ENCODE measurements around the gene IDUA.
"Not testable (repeated sequence)": the region's sequence is repeated elsewhere in the genome, so short reads cannot be mapped to it uniquely, and the experiment has no call there.

Gene IDUA

DNA sequence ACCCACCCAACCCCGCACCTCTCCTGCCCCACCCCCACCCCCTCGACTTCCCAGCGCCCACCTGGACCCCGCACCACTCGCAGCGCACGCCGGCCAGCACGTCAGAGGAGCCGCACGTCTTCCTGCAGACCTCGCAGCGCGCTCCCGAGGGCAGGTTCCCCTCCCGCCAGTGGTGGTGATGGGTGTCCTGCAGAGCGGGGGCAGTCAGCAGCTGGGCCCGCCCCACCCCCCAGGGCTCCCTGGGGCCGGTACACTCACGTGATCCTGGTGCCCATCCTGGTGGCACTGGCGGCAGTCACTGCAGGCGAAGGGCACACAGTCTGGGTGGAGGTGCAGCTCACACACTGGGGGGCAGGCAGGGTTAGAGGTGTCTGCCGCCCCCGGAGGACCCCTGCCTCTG is 18.6 kb upstream of the IDUA start:
- no peak for DNase-seq

DNA sequence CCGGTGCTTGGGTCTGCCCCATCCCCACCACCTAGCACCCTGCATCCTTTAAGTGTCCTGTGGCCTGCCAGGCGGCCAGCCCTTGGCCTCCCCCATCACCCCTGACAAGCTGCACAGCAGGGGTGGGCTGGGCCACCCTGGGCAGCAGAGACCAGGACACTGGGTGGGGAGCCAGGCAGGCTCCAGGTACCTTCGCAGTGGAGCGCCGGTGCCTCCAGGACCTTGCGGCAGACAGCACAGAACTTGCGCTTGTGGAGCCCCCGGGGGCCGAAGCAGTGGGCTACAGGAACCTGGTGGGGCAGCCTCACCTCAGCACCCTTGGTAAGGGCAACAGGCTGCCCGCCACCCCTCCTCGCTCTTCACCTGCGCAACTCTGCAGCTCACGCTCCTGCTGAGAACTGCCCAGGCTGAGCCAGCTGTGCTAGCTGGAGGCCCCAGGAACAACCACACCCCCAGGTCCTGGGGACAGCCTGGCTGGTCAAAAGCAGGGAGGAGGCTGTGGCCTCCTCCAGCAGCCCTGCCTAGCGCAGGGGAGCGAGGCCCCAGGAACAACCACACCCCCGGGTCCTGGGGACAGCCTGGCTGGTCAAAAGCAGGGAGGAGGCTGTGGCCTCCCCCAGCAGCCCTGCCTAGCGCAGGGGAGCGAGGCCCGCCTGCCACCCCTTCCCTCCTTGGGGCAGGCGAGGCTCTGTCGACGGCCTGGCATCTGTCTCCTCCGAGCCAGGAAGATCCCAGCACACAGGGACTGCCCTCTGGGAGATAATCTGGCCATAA is 18.0 kb upstream of the IDUA start:
- no peak for DNase-seq

DNA sequence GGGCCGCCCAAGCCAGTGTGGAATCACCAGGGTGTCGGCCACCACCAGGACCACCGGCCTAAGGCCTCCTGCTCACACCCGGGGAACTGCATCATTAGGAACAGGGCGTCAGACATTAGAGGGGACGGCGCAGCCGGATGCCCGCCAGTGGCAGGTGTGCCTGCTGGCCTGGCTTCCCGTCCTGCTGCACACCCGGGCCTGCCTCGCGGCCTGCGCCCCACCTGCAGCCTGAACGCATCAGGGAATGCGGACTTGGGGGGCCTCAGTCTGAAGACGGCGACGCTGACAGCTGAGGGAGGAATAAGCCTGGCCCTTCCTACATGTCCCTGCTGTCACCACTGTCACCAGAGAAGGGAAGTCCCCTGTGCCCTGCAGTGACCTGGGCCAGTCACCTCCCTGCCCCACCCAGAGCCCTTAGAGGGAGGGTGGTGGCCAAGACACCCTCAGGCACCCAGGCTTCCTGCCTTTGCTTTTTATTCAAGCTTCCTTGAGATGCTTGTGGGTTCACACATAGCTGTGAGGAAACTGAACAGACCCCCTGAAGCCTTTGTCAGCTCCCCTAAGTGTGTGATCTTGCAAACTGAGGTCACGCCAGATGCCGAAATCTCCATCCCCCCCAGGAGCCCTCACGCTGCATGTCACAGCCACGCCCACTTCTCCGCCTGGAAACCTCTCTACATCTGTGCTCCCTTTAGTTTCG is 16.6 kb upstream of the IDUA start:
- no peak for DNase-seq

DNA sequence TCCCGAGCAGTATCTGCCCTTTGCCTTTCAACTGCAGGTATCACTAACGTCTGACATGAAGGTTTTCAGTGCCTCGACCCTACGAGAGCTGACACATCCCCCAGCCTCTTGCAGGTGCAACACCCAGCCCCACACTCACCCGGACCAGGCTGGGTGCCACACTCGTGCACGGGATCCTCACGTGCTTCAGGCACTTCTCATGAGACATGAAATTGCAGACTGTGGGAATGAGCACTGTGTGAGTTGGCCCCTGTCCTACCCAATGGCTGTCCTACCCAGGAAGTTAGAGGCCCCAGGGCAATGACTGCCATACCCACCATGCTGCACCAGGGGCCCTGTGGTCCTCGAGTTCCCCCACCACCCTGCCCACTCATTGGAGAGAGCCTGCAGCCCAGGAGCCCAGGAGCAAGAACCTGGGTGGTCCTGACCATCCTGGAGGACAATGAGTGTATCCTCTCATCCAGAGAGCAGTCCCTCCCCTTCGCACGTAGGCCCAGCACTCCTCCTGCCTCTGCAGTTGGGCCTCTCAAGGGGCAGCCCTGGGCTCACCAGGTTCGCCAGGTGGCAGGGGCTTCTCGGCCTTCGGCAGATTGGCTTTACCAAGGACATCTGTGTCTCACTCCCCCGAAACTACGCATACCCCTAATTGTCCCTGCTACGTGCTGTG is 15.9 kb upstream of the IDUA start:
- no peak for DNase-seq

DNA sequence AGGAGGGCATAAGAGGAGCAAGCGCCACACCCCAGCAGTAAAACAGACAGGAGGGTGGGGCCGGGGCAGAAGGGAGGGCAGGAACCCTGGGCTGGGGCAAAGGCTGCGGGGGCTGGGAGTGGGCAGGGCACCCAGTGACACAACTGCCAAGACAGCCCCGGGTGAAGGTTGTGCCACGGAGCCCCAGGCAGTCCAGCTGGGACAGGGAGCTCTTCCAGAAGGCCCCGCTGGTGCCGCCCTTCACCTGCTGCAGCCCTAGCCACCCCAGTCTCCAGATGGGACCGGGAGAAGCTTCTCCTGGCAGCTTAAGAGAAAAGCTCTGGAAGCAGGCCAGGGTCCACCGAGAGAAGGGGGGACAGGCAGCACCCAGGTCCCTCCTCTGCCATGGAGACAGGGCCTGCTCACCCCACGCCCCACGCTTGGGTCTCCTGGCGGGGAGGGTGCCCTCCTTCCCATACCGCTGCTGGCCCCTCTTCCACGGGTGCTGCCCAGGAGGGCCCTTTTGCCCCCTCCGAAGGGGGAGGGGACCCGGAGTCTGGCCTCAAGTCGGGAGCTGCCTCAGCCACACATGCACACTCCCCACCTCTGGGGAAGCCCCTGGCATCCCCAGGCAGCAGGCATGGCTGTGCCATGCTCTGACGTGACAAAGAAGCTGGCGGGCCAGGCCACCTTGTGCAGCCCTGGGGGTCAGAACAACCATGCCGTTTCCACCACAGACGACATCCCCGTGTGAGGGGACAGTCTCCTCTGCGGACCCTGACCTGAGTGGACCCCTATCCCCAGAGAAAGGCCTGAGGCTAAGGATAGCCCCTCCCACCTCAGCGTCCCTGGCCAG is 15.0 kb upstream of the IDUA start:
- DNase-seq = no peak

DNA sequence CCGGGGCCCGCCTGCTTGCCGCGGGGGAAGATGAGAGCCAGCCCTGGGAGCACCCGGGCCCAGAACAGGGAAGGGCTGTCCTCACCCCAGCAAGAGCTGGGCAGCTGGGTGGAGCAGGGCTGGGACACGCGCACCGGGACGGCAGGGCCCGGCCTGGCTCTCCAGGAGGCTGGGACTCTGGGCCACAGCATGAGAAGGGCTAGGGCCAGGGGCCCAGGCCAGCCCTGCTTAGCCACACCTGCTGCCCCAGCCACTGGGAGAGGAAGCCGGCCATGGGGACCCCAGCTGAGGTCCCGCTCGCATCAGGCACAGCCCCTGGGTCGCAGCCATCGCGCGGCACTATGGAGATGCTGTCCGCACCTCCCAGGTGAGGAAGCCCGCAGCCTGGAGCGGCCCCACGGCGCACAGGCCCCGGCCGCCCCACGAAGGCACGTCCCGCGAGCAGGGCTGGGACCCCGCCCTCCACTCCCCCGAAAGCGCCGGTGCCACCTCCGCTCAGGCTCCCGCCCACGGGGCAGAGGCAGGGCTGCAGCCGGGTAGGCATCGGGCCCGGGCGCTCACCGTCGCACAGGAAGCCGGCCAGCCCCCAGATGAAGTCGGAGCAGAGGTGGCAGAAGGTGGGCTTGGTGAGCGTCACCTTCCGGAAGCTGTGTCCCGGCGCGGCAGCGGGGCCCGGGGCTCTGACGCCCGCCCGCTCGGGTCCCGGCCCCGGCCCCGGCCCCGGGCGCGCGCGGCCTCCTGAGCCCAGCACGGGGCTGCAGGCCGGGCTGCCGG is 14.0 kb upstream of the IDUA start:
- no peak for DNase-seq

DNA sequence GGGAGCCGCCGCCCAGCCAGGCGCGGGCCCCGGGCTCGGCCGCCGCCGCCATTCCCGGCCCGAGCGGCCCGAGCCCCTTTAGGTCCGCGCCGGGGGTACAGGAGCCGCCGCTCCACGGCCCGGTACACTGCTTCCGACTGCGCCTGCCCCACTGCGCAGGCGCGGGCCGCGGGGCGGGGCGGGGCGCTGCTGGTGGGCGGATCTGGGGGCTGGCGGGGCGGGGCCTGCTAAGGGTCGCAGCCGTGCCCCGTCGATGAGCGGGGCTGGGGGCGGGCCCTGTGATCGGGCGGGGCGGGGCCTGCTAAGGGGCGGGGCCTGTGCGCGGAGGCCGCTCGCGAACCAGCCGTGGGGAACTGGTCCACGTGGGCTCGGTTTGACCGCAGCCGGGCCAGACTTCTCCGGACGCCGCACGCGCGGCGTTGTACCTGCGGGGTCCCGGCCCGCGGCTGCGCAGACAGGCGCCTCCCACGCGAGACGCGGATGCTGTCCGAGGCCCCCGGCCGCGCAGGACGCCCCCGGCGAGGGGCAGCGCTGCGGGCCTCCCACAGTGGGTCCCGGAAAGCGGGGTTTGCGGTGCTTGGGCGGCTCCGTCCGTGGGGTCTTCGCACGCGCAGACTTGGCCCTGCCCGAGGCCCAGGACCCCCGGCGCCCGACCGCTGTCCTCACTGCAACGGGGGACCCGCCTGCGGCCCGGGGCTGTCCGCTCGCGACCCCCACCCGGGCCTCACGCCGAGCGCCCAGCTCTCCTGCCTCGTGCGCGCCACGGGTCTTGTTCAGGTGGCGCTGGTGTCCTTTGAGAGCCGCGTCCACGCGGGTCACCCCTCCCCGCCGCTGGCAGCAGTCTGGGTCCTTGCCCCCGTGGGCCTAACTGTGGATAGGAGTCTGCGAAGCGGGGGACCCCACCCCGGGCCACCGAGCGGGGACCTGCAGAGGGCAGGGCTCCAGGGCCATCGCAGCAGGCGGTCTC is 13.1 kb upstream of the IDUA start, which contains the start of gene DGKQ:
Gene DGKQ, minus strand, starts transcription at position 139 of the 967 bp plus-strand sequence. Its CDS starts 87 bp downstream, at position 52.
- DNase-seq = no peak

DNA sequence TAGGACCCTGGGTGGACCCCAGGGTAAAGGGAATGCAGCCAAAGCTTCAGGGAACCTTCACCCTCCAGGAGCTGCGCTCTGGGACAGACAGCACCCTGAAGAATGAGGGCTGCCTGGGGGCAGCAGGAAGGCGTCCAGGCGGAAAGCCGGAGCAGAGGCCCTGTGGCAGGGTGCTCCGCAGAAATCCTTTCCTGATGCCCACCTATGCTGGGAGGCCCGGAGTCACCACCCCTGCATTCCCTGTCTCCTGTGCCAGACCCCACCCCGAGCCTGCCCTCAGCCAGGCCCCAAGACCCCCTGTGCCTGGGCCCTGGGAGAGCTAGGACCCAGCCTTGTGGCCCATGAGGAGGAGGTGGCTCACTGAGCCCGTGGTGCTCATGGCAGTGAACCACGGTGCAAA is 12.2 kb upstream of the IDUA start:
- DNase-seq = no peak

DNA sequence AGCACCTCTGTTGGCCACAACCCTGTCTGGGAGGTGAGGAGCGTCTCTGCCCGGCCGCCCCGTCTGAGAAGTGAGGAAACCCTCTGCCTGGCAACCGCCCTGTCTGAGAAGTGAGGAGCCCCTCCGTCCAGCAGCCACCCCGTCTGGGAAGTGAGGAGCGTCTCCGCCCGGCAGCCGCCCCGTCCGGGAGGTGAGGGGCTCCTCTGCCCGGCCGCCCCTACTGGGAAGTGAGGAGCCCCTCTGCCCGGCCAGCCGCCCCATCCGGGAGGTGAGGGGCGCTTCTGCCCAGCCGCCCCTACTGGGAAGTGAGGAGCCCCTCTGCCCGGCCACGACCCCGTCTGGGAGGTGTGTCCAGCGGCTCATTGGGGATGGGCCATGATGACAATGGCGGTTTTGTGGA is 10.8 kb upstream of the IDUA start:
- DNase-seq = not testable (repeated sequence)

DNA sequence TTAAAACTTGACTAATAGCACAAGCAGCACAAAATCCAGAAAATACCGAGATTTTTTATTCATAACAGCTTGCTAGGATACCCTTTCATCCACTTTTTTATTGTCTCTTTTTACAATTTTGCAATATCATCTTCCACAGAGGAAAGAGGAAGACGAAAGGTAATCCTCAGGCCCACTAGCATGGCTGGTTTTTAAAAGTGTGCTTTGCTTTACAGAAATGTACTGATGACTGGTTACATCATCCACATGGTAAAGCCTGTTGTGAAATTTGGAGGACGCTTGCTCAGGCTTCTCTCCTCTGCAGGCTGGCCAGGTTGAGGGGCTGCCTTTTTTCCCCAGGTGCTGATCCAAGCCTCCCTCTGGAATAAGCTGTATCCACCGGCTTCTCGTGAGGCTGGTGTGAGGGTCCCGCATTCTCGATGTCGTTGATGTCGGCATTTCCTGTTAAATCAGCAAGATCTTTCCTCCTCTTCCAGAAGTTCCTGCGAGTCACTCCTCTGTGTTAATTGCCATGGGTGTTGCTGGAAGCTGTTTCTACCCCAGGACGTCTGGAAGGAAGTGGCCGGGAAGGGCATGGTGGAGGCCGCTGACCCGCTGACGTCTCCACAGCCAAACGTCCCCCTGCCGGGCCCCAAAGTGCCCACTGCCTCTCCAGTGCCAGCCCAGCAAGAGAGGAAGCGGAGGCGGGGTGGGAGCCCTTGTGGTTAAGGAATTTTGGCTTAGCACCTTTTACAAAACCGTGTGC is 7.7 kb upstream of the IDUA start:
- no peak for DNase-seq

DNA sequence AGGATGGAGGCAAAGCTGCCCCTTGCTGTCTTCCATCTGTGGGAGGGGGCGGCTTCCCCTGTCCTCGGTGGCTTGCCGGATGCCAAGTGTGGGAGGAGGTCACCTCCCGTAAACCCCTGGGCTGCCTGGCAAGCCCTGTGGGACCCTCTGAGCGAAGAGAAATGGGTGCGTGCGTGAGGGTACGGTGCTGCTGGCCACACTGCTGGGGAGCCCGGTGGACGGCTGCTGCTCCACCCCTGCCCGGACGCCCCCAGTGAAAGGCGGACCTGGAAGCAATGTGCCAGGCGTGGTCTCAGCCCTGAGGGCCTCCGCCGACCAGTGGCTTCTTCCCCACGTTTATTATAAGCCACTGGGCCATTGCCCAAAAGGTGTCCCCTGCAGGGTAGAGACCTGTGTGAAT is 4.6 kb upstream of the IDUA start:
- DNase-seq = no peak

DNA sequence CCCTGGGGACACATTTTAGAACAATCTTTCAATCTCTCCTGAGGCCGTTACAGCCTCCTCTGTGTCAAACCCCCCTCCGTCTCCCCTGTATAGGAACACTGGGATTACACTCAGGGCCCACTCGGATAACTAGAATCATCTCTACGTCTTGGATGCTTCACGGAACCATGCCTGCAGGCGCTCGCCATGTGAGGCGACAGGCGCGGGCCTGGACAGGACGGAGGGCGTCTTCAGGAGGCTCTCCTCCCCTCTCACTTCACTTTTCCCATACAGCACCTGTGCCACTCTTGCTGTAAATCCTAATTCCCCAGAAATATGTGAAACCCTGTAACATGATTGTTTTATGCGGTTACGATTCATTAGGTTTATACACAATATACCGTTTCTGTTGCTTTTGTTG is 4.0 kb upstream of the IDUA start:
- no peak for DNase-seq

DNA sequence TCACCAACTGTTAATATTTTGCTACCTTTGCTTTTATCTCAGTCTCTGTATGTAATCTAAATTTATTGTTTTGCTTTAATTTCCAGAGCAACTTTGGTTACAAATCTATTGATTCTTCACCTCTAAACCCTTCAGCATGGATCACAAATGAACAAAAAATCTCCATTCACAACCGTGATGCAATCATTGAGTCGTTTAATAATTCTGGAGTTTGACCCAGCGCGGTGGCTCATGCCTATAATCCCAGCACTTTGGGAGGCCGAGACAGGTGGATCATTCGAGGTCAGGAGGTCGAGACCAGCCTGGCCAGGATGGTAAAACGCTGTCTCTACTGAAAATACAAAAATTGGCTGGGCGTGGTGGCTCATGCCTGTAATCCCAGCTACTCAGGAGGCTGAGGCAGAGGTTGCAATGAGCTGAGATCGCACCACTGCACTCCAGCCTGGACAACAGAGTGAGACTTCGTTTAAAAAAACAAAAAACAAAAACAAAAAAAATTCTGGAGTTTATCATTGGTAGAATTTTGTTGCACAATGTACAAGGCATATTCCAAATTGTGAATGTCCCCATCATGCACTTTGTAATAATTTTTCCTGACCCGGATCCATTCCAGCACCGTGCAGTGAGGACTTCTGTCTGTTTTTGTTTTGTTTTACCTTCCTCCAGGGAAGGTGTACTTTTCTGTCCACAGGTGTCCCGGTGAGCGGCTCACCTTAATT is 2.3 kb upstream of the IDUA start:
- DNase-seq = no peak

DNA sequence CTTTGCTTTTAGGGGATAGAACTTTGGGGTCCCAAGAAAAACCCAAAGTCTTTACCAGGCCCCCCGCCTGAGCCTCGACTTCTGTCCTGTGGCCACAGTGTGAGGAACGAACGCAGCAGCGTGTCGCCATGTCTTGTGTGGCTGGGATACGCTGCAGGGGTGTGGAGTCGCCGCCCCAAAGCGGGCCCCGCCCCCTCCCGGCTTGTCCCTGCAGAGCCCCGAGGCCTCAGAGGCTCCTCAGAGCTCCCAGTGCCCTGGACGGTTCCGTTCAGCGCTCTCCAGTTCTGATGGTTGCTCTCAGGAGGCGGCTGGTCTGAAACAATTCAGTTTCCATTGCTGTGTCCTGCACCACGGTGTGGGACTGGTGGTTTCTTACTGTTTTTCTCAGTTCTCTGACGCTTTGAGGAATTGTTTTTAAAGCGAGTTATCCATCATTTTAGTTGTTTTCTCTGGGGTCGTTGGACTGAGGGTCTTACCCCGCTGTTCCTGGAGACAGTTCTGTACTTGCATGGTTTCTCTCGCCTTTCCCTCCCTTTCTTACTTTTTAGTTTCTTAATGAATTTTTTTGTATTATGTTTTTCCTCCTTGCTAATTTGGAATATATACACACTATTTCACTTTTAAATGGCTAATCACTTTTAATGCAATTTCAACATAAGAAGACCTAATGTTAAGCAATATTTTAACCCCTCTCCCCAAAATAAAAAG is 1.6 kb upstream of the IDUA start:
- DNase-seq = no peak

DNA sequence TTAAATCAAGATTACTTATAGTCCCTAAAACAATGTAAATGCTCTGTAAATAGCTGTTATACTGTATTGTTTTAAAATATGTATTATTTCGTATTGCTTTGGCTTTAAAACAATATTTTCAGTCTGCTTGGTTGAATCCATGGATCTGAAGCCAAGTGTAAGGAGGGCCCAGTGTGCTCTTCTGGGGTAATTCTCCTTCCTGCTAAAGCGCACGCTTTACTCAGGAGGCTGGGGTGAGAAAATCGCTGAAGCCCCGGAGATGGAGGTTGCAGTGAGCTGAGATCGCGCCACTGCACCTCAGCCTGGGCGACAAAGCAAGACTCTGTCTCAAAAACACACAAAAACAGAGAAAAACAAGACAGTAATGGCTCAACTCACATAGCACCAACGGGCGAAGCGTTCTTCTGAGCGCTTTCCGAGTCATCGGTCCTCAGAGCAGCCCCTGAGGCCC is 391 bp upstream of the IDUA start:
- DNase-seq = no peak

DNA sequence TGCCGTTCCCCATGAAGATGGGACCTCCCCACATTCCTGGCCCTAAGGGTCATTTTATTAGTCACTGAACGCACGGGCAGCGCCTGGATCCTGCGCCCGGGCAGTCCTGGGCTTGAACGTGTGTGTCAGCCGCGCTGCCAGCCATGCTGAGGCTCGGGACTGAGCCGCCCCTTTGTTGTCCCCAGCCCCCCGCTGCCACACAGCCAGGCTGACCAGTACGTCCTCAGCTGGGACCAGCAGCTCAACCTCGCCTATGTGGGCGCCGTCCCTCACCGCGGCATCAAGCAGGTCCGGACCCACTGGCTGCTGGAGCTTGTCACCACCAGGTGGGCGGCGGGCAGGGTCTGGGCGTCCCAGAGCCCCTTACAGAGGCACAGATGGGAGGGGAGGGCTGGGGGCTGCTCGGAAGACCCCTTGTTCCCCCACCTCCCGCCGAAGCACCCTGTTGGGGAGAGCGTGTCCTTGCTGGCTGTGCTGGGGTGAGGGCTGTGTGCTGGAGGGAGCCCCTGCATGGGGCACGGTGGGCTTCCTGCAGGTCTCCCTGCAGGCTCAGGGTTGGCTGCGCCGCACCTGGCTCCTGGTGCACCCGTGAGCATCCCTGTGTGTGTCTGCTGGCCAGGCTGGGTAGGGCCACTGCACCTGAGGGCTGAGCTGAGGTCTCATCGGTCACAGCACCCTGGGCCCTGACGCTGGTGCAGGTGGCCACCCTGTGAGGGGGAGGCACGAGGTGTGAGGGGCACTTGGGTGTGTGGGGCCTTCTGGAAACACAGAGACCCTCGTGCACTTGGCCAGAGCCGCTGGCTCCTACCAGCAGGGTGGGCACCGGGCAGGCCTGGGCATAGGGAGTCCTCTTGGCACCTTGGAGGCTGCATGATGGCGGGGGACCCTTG is 1.0 kb downstream of the IDUA start:
- DNase-seq = no peak

All from NCI-H2107 (cell line).